Astrocyte of the spinal cord (primary cell): ENCODE data around the gene STAB1.

Experiments used
- DNase-seq: peaks from one replicate; pipeline ENCODE4 v3.0.0; 2011; ENCODE audit warnings: low read depth, low spot score
- H3K4me3 ChIP-seq: 2 replicates; pipeline ENCODE4 v1.5.1; 2011; ENCODE audit warnings: low read depth, mild to moderate bottlenecking, low read length, moderate library complexity
- in situ Hi-C: cut with HindIII; loops from 2 replicates; pipeline ENCODE4 v1.10.0; 2017; ENCODE audit warnings: low sequenced_read_pairs
- TF ChIP-seq, protein P1 (sequence below): IDR thresholded peaks from 2 replicates; pipeline ENCODE4 v1.5.1; 2012; ENCODE audit warnings: low read depth, mild to moderate bottlenecking, low read length, inconsistent platforms

STAB1 gene

DNA sequence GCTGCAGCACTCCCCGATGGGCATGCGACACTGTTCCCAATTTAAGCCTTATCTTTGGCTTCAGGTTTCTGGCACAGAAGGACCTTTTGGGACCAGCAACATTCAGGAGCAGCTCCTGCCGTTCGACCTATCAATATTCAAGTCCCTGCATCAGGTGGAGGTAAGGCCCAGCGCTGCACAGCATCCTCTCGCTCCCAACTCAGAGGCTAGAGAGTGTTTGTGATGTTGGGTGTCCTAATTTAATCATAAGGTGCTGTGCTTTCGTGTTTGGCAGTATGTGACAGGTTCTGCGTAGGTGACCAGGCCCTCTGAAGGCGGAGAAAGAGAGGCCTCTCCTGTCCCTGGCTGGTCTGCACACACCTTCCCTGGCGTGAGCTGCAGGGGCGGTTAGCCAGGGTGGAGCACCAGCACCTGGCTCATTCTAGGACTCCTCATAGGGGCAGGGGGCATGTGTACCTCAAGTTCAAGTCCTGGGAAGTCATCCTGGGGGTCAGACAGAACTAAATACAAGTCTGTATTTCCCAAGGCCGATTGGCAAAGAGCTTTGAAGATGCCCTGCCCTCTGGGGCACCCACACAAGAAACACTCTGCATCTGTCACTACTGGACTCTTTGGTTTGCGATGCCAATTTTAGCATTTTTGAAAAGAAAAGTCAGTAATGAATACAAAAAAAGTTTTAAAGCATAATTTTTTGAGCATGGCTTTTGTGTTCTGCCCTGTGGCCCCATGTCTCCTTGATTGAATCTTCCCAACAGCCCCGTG, 22.7 kb upstream of the STAB1 start:
- no peak for DNase-seq
- in situ Hi-C loops, result no loop called here
- no peak overlapping the region for H3K4me3 ChIP-seq
- TF ChIP-seq, protein P1, sequence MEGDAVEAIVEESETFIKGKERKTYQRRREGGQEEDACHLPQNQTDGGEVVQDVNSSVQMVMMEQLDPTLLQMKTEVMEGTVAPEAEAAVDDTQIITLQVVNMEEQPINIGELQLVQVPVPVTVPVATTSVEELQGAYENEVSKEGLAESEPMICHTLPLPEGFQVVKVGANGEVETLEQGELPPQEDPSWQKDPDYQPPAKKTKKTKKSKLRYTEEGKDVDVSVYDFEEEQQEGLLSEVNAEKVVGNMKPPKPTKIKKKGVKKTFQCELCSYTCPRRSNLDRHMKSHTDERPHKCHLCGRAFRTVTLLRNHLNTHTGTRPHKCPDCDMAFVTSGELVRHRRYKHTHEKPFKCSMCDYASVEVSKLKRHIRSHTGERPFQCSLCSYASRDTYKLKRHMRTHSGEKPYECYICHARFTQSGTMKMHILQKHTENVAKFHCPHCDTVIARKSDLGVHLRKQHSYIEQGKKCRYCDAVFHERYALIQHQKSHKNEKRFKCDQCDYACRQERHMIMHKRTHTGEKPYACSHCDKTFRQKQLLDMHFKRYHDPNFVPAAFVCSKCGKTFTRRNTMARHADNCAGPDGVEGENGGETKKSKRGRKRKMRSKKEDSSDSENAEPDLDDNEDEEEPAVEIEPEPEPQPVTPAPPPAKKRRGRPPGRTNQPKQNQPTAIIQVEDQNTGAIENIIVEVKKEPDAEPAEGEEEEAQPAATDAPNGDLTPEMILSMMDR, result no peak

- TF ChIP-seq, protein P1, result no peak
- in situ Hi-C loops, result no loop called here
- no peak overlapping the region for H3K4me3 ChIP-seq
- no peak for DNase-seq
Measured at GRCh38 chr3:52473026-52473425, 22.1 kb upstream of the STAB1 start.

DNA sequence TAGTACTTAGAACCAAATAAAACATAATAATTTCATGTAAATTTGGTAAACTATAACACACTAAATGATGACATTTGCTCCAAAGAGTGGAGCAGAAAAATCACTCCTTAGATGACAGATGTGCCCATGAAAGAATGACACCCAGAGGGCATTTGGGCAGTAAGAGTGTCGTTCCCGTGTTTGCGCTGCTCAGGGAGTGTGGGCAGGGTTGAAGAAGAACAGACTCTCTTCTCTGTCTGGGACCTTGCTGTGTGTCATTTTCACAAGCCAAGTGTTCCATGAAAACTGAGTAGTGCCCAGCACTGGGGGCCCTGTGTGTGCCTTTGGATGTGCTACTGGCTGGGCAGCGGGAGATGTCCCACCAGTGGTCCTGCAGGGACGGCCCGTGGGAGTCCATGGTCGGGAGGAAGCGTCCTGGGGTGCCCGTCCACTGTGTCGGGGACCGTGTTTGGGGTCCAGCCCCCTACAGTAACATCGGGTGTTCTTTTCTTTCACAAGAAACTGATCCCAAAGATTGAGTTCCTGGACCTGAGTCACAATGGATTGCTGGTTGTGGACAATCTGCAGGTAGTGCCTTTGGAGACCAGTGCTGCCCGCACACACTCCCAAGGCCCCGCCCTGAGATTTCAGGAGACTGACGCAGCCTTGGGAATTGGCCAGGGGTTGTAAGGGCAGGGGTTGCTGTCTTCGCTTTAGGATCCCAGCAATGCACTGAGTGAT, 17.9 kb upstream of the STAB1 start:
- DNase-seq, result no peak
- no peak overlapping the region for H3K4me3 ChIP-seq

GRCh38 chr3:52477796-52478095, 17.4 kb upstream of the STAB1 start:
- TF ChIP-seq, protein P1, result no peak
- in situ Hi-C loops, result no loop called here
- H3K4me3 ChIP-seq, result no peak overlapping the region
- no peak for DNase-seq

More for the DNA sequence above, 17.9 kb upstream of the STAB1 start:
- in situ Hi-C loops, result no loop called here
- TF ChIP-seq, protein P1, result no peak

- in situ Hi-C loops, result no loop called here
- TF ChIP-seq, protein P1, result no peak
- no peak for DNase-seq
- no peak overlapping the region for H3K4me3 ChIP-seq
Measured at GRCh38 chr3:52479037-52479876, 15.9 kb upstream of the STAB1 start.

GRCh38 chr3:52479877-52480575, 15.1 kb upstream of the STAB1 start:
- H3K4me3 ChIP-seq, result no peak overlapping the region
- DNase-seq, result no peak
- in situ Hi-C loops, result no loop called here
- TF ChIP-seq, protein P1, result no peak
